ENCODE results near the gene FMN2.

The FMN2 gene

DNA sequence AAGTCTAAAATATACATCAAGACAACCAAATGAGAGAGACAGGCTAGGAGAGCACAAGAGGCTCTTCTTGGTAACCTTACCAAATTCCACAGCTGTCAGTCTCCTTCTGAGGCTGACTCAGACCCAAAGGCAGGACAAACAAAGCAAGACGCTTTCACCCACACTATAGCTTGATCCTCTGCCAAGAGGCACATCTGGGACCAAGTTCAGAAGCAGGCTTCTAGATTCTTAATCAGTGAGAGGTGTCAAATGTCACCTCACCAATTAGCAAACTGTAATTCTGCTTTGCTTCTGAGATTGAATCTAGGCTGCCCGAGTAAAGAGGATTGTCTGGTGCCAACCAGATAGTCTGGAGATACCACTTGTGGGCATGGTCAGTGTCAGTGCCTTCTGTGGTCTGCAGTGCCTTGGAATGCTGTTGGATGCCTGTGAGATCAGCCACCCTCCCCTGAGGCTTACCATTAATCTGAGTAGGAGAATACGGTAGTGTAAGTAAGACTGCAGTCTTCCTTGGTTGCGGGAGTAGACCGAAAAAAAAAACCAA, 151.0 kb downstream of the FMN2 start (continued):
- TF ChIP-seq, protein P1, sequence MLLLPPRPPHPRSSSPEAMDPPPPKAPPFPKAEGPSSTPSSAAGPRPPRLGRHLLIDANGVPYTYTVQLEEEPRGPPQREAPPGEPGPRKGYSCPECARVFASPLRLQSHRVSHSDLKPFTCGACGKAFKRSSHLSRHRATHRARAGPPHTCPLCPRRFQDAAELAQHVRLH (tag by site-specific recombination; IDR thresholded peaks at IDR 0.05) = 0 out of 2 replicates have a peak, but pooled peaks have one; percentile 13
- no peak for TF ChIP-seq ZSCAN30 (tag by site-specific recombination; IDR thresholded peaks at IDR 0.05)
- no peak for TF ChIP-seq ZNF114 (tag by site-specific recombination; IDR thresholded peaks at IDR 0.05)
- peak; percentile 54; the same call in 1 of the 2 replicates for TF ChIP-seq ZFHX2 (tag by site-specific recombination; conservative IDR thresholded peaks at IDR 0.05)
- TF ChIP-seq ZNF10 (tag by site-specific recombination; IDR thresholded peaks at IDR 0.05) = peak; percentile 42
- peak; percentile 29; the same call in 1 of the 2 replicates for TF ChIP-seq ZNF335 (tag by site-specific recombination; conservative IDR thresholded peaks at IDR 0.05)
- peak; percentile 78; the same call in 1 of the 2 replicates for TF ChIP-seq PRDM10 (tag by site-specific recombination; IDR thresholded peaks at IDR 0.05)
- TF ChIP-seq OVOL3 (tag by site-specific recombination; IDR thresholded peaks at IDR 0.05) = 0 out of 2 replicates have a peak, but pooled peaks have one; percentile 45
- TF ChIP-seq, protein P2, sequence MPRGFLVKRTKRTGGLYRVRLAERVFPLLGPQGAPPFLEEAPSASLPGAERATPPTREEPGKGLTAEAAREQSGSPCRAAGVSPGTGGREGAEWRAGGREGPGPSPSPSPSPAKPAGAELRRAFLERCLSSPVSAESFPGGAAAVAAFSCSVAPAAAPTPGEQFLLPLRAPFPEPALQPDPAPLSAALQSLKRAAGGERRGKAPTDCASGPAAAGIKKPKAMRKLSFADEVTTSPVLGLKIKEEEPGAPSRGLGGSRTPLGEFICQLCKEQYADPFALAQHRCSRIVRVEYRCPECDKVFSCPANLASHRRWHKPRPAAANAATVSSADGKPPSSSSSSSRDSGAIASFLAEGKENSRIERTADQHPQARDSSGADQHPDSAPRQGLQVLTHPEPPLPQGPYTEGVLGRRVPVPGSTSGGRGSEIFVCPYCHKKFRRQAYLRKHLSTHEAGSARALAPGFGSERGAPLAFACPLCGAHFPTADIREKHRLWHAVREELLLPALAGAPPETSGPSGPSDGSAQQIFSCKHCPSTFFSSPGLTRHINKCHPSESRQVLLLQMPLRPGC (tag by site-specific recombination; IDR thresholded peaks at IDR 0.05) = peak; percentile 76
- peak; percentile 19; the same call in 1 of the 2 replicates for TF ChIP-seq PATZ1 (tag by site-specific recombination; IDR thresholded peaks at IDR 0.05)
- peak; percentile 90 for TF ChIP-seq ZNF600 (tag by site-specific recombination; IDR thresholded peaks at IDR 0.05)
- peak; percentile 67; the same call in 1 of the 2 replicates for TF ChIP-seq GFI1B (tag by site-specific recombination; IDR thresholded peaks at IDR 0.05)
- no peak for TF ChIP-seq ZNF23 (tag by site-specific recombination; IDR thresholded peaks at IDR 0.05; ENCODE audit: borderline replicate concordance)
- TF ChIP-seq KLF8 (tag by site-specific recombination; IDR thresholded peaks at IDR 0.05) = peak; percentile 59
- TF ChIP-seq, protein P3, sequence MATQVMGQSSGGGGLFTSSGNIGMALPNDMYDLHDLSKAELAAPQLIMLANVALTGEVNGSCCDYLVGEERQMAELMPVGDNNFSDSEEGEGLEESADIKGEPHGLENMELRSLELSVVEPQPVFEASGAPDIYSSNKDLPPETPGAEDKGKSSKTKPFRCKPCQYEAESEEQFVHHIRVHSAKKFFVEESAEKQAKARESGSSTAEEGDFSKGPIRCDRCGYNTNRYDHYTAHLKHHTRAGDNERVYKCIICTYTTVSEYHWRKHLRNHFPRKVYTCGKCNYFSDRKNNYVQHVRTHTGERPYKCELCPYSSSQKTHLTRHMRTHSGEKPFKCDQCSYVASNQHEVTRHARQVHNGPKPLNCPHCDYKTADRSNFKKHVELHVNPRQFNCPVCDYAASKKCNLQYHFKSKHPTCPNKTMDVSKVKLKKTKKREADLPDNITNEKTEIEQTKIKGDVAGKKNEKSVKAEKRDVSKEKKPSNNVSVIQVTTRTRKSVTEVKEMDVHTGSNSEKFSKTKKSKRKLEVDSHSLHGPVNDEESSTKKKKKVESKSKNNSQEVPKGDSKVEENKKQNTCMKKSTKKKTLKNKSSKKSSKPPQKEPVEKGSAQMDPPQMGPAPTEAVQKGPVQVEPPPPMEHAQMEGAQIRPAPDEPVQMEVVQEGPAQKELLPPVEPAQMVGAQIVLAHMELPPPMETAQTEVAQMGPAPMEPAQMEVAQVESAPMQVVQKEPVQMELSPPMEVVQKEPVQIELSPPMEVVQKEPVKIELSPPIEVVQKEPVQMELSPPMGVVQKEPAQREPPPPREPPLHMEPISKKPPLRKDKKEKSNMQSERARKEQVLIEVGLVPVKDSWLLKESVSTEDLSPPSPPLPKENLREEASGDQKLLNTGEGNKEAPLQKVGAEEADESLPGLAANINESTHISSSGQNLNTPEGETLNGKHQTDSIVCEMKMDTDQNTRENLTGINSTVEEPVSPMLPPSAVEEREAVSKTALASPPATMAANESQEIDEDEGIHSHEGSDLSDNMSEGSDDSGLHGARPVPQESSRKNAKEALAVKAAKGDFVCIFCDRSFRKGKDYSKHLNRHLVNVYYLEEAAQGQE (tag by site-specific recombination; IDR thresholded peaks at IDR 0.05) = no peak
- no peak for TF ChIP-seq ZNF830 (tag by site-specific recombination; IDR thresholded peaks at IDR 0.05; ENCODE audit: low read depth)
- peak; percentile 23; the same call in 1 of the 2 replicates for TF ChIP-seq SP7 (tag by site-specific recombination; IDR thresholded peaks at IDR 0.05)
- TF ChIP-seq FEZF1 (tag by site-specific recombination; IDR thresholded peaks at IDR 0.05) = peak; percentile 11; the same call in 1 of the 2 replicates
- peak; percentile 56; the same call in 1 of the 2 replicates for TF ChIP-seq ZNF629 (tag by site-specific recombination; IDR thresholded peaks at IDR 0.05)
- 0 out of 2 replicates have a peak, but pooled peaks have one; percentile 15 for TF ChIP-seq KLF1 (tag by site-specific recombination; IDR thresholded peaks at IDR 0.05)
- peak; percentile 47; the same call in 1 of the 2 replicates for TF ChIP-seq ZNF501 (tag by site-specific recombination; IDR thresholded peaks at IDR 0.05)
- peak; percentile 61 for TF ChIP-seq ZEB2 (tag by site-specific recombination; IDR thresholded peaks at IDR 0.05)
- no peak for TF ChIP-seq ZSCAN16 (tag by site-specific recombination; IDR thresholded peaks at IDR 0.05)
- no peak for TF ChIP-seq ZNF768 (tag by site-specific recombination; IDR thresholded peaks at IDR 0.05)
- TF ChIP-seq ZNF366 (tag by site-specific recombination; conservative IDR thresholded peaks at IDR 0.05) = 0 out of 2 replicates have a peak, but pooled peaks have one; percentile 54
- TF ChIP-seq ZNF426 (tag by site-specific recombination; IDR thresholded peaks at IDR 0.05) = no peak
- 0 out of 2 replicates have a peak, but pooled peaks have one; percentile 54 for TF ChIP-seq ZNF2 (tag by site-specific recombination; IDR thresholded peaks at IDR 0.05)
- no peak for TF ChIP-seq ZNF555 (tag by site-specific recombination; conservative IDR thresholded peaks at IDR 0.05)
- TF ChIP-seq ZNF785 (tag by site-specific recombination; IDR thresholded peaks at IDR 0.05) = no peak
- TF ChIP-seq SCRT1 (tag by site-specific recombination; IDR thresholded peaks at IDR 0.05; ENCODE audit: borderline replicate concordance) = peak; percentile 62; the same call in 1 of the 2 replicates
